Thyroid gland (tissue), 4 donors: Measurements from ENCODE around the gene CEP350.

ENCODE experiments used
- POLR2A ChIP-seq, 2 donors: fragments of 450-650 bp; IDR thresholded peaks; one replicate each; pipeline ENCODE4 v1.6.1; 2017; ENCODE audit warnings: antibody characterized with exemption in 2 of 2, mild to moderate bottlenecking in 2 of 2, moderate library complexity in 1 of 2
- TF ChIP-seq, protein P1 (sequence below), 6 experiments: fragments of 200-600 bp in 3 of 6; fragments of 450-650 bp in 3 of 6; sonication (generic) in 3 of 6; IDR thresholded peaks; one replicate each; pipeline ENCODE4 v1.5.1; 2016 to 2019; ENCODE audit warnings: antibody characterized with exemption in 6 of 6, mild to moderate bottlenecking in 2 of 6, inconsistent platforms in 1 of 6, moderate library complexity in 1 of 6

DNA sequence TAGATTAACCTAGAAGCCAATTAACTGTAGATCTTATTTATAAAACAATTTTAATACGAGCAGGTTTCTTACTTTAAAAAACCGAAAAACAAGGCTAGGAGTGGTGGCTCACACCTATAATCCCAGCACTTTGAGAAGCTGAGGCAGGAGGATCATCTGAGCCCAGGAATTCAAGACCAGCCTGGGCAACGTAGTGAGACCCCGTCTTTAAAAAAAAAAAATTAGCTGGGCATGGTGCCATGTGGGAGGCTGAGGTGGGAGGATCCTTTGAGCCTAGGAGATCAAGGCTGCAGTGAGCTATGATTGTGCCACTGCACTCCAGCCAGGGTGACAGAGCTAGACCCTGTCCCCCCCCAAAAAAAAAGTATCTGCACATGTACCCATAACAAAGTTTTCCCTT, 110.8 kb downstream of the CEP350 start:
- TF ChIP-seq, protein P1, sequence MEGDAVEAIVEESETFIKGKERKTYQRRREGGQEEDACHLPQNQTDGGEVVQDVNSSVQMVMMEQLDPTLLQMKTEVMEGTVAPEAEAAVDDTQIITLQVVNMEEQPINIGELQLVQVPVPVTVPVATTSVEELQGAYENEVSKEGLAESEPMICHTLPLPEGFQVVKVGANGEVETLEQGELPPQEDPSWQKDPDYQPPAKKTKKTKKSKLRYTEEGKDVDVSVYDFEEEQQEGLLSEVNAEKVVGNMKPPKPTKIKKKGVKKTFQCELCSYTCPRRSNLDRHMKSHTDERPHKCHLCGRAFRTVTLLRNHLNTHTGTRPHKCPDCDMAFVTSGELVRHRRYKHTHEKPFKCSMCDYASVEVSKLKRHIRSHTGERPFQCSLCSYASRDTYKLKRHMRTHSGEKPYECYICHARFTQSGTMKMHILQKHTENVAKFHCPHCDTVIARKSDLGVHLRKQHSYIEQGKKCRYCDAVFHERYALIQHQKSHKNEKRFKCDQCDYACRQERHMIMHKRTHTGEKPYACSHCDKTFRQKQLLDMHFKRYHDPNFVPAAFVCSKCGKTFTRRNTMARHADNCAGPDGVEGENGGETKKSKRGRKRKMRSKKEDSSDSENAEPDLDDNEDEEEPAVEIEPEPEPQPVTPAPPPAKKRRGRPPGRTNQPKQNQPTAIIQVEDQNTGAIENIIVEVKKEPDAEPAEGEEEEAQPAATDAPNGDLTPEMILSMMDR (IDR thresholded peaks at IDR 0.05), result no peak
- no peak for TF ChIP-seq POLR2A (IDR thresholded peaks at IDR 0.05)
